Measurements from ENCODE around the gene KLHL33. TPM values are rescaled to one million over a fixed set of nuclear protein-coding genes. Genes with fewer than 3 reads are reported as not detected.
"Not testable (repeated sequence)": the region's sequence is repeated elsewhere in the genome, so short reads cannot be mapped to it uniquely, and the experiment has no call there.

KLHL33 gene
- total and polyA plus RNA-seq, 2 experiments from 2014 or later, result not detected

GRCh38 chr14:20455355-20456300 is 19.7 kb upstream of the KLHL33 start:
- H2AFZ ChIP-seq, result peak overlapping the region; percentile 90
- no peaks in the 10 kb centered on the region for H3K27me3 ChIP-seq (replicated peaks; ENCODE audit: insufficient read depth)
- H3K9ac ChIP-seq, result peak overlapping the region; percentile 95
- H3K4me2 ChIP-seq (ENCODE audit: unreplicated experiment), result peak overlapping the region; percentile 96
- in situ Hi-C loops (cut with MboI), result no loop called here
- H3K9me2 ChIP-seq (ENCODE audit: insufficient read depth), result no peaks in the 10 kb centered on the region
- peak; percentile 93 for DNase-seq
- peaks cover 72% of the 10 kb centered on the region for H3K79me2 ChIP-seq (ENCODE audit: insufficient read depth)
- H3K36me3 ChIP-seq (ENCODE audit: low read depth), result peaks cover 22% of the 10 kb centered on the region
- peak overlapping the region; percentile 98 for H3K27ac ChIP-seq
- peak overlapping the region; percentile 88 for H3K4me3 ChIP-seq
- H3F3A ChIP-seq (ENCODE audit: insufficient read depth), result peaks cover 22% of the 10 kb centered on the region
- H3K9me3 ChIP-seq (ENCODE audit: low read depth), result no peaks in the 10 kb centered on the region
- H3K4me1 ChIP-seq (ENCODE audit: insufficient read depth), result peaks cover 28% of the 10 kb centered on the region
- H4K20me1 ChIP-seq (ENCODE audit: insufficient read depth), result no peaks in the 10 kb centered on the region
- 1% methylated on average over 39 of the region's 39 CpGs for WGBS, 2 experiments (ENCODE audit: low coverage in 1 of 2, low lambda C conversion rate in 2 of 2, missing lambda C conversion rate in 2 of 2)
- TF ChIP-seq EZH2 (IDR thresholded peaks at IDR 0.05; ENCODE audit: insufficient read depth, poor library complexity, severe bottlenecking), result no peak
- no peak for TF ChIP-seq EZH2phosphoT487 (IDR thresholded peaks at IDR 0.05; ENCODE audit: insufficient read depth, low read depth)

GRCh38 chr14:20454516-20455354 is 18.8 kb upstream of the KLHL33 start, which contains the start of the genes APEX1 and OSGEP:
Gene APEX1, plus strand, starts transcription at chr14:20455226. Its CDS starts 420 bp downstream, at chr14:20455646.
Gene OSGEP, minus strand, starts transcription at chr14:20454812. Its CDS starts 129 bp downstream, at chr14:20454683.
- DNase-seq, result peak; percentile 100
- Histone ChIP-seq H3K4me2 (ENCODE audit: unreplicated experiment) (peak within 1 kb of the TSS; percentile 96), H3K36me3 (ENCODE audit: low read depth) (peaks cover 23% of the 10 kb centered on the region), H4K20me1 (ENCODE audit: insufficient read depth) (no peaks in the 10 kb centered on the region), H3K79me2 (ENCODE audit: insufficient read depth) (peaks cover 63% of the 10 kb centered on the region), H3K9ac (peak within 1 kb of the TSS; percentile 95), H2AFZ (peak within 1 kb of the TSS; percentile 90), H3K4me3 (peak within 1 kb of the TSS; percentile 88), H3K9me2 (ENCODE audit: insufficient read depth) (no peaks in the 10 kb centered on the region), H3F3A (ENCODE audit: insufficient read depth) (peaks cover 22% of the 10 kb centered on the region), H3K4me1 (ENCODE audit: insufficient read depth) (peaks cover 19% of the 10 kb centered on the region), H3K9me3 (ENCODE audit: low read depth) (no peaks in the 10 kb centered on the region), H3K27ac (peak within 1 kb of the TSS; percentile 98), H3K27me3 (replicated peaks; ENCODE audit: insufficient read depth) (no peaks in the 10 kb centered on the region)
- TF ChIP-seq EZH2 (IDR thresholded peaks at IDR 0.05; ENCODE audit: insufficient read depth, poor library complexity, severe bottlenecking) (no peak), EZH2phosphoT487 (IDR thresholded peaks at IDR 0.05; ENCODE audit: insufficient read depth, low read depth) (no peak)
- in situ Hi-C loops (cut with MboI), result no loop called here
- WGBS, 2 experiments (ENCODE audit: low coverage in 1 of 2, low lambda C conversion rate in 2 of 2, missing lambda C conversion rate in 2 of 2), result 0 to 1% methylated on average over 56 of the region's 56 CpGs

GRCh38 chr14:20452831-20453230 is 16.9 kb upstream of the KLHL33 start:
- H3K4me2 ChIP-seq (ENCODE audit: unreplicated experiment); H3K4me3 ChIP-seq; DNase-seq; H3K9me3 ChIP-seq (ENCODE audit: low read depth); in situ Hi-C loops (cut with MboI); H2AFZ ChIP-seq; H3K9ac ChIP-seq; H3K27me3 ChIP-seq (replicated peaks; ENCODE audit: insufficient read depth); H4K20me1 ChIP-seq (ENCODE audit: insufficient read depth); H3K27ac ChIP-seq; H3K9me2 ChIP-seq (ENCODE audit: insufficient read depth): not testable (repeated sequence)
- WGBS, 2 experiments (ENCODE audit: low coverage in 1 of 2, low lambda C conversion rate in 2 of 2, missing lambda C conversion rate in 2 of 2), result 88 to 94% methylated on average over 8 of the region's 8 CpGs
- Histone ChIP-seq H3F3A (ENCODE audit: insufficient read depth) (peaks cover 22% of the 10 kb centered on the region), H3K36me3 (ENCODE audit: low read depth) (peaks cover 40% of the 10 kb centered on the region), H3K4me1 (ENCODE audit: insufficient read depth) (peaks cover 18% of the 10 kb centered on the region), H3K79me2 (ENCODE audit: insufficient read depth) (peaks cover 44% of the 10 kb centered on the region)

- TF ChIP-seq EZH2 (IDR thresholded peaks at IDR 0.05; ENCODE audit: insufficient read depth, poor library complexity, severe bottlenecking) (no peak), EZH2phosphoT487 (IDR thresholded peaks at IDR 0.05; ENCODE audit: insufficient read depth, low read depth) (no peak)
- no peaks in the 10 kb centered on the region for H3F3A ChIP-seq (ENCODE audit: insufficient read depth)
- no peak overlapping the region for H3K4me3 ChIP-seq
- H3K9ac ChIP-seq, result no peak overlapping the region
- H3K36me3 ChIP-seq (ENCODE audit: low read depth), result peaks cover 49% of the 10 kb centered on the region
- no peaks in the 10 kb centered on the region for H4K20me1 ChIP-seq (ENCODE audit: insufficient read depth)
- H2AFZ ChIP-seq, result no peak overlapping the region
- DNase-seq, result no peak
- WGBS, 2 experiments (ENCODE audit: low coverage in 1 of 2, low lambda C conversion rate in 2 of 2, missing lambda C conversion rate in 2 of 2), result 95 to 100% methylated on average over 5 of the region's 5 CpGs
- no peak overlapping the region for H3K27ac ChIP-seq
- in situ Hi-C loops (cut with MboI), result no loop called here
- H3K9me2 ChIP-seq (ENCODE audit: insufficient read depth), result no peaks in the 10 kb centered on the region
- H3K27me3 ChIP-seq (replicated peaks; ENCODE audit: insufficient read depth), result no peaks in the 10 kb centered on the region
- no peaks in the 10 kb centered on the region for H3K9me3 ChIP-seq (ENCODE audit: low read depth)
- no peak overlapping the region for H3K4me2 ChIP-seq (ENCODE audit: unreplicated experiment)
- H3K4me1 ChIP-seq (ENCODE audit: insufficient read depth), result no peaks in the 10 kb centered on the region
- H3K79me2 ChIP-seq (ENCODE audit: insufficient read depth), result no peaks in the 10 kb centered on the region
Measured at GRCh38 chr14:20446889-20447288, 10.9 kb upstream of the KLHL33 start.

GRCh38 chr14:20443650-20444049 is 7.7 kb upstream of the KLHL33 start:
- H3K27me3 ChIP-seq (replicated peaks; ENCODE audit: insufficient read depth); H3K4me1 ChIP-seq (ENCODE audit: insufficient read depth); H3K9me2 ChIP-seq (ENCODE audit: insufficient read depth); H3K9me3 ChIP-seq (ENCODE audit: low read depth); H2AFZ ChIP-seq; H3K9ac ChIP-seq; in situ Hi-C loops (cut with MboI); H3K27ac ChIP-seq; H3F3A ChIP-seq (ENCODE audit: insufficient read depth); H3K4me3 ChIP-seq; H3K79me2 ChIP-seq (ENCODE audit: insufficient read depth); DNase-seq; H3K4me2 ChIP-seq (ENCODE audit: unreplicated experiment); H4K20me1 ChIP-seq (ENCODE audit: insufficient read depth): not testable (repeated sequence)
- WGBS, 2 experiments (ENCODE audit: low coverage in 1 of 2, low lambda C conversion rate in 2 of 2, missing lambda C conversion rate in 2 of 2), result 68 to 88% methylated on average over 2 of the region's 4 CpGs
- H3K36me3 ChIP-seq (ENCODE audit: low read depth), result peaks cover 34% of the 10 kb centered on the region; the same call in 1 of the 2 replicates
